ENCODE results near the gene TRAPPC2L.

TRAPPC2L gene

DNA sequence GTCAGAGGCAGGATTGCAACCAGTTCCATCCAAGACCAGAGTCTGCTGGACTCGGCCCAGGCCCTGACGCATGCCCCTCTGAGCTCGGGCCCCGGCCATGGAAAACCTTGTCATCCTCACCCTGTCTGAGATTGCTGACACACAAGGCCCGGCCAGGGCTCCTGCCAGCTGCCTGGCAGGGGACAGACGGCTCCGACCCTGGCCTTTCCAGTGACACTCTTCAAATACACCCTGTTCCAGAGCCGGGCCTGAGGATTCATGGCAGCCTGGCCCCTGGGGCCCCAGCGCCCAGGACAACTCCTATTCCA is 12.7 kb downstream of the TRAPPC2L start:
- TF ChIP-seq CEBPB (IDR thresholded peaks at IDR 0.05) (no peak), FOXM1 (IDR thresholded peaks at IDR 0.05; ENCODE audit: borderline replicate concordance, low read depth) (no peak), TEAD4 (IDR thresholded peaks at IDR 0.05) (no peak), EGR1 (IDR thresholded peaks at IDR 0.05) (no peak), RAD21 (IDR thresholded peaks at IDR 0.05; ENCODE audit: low read depth) (no peak), CREB1 (IDR thresholded peaks at IDR 0.05; ENCODE audit: low read depth) (no peak), TCF12 (IDR thresholded peaks at IDR 0.05; ENCODE audit: low read depth) (no peak), EP300 (IDR thresholded peaks at IDR 0.05; ENCODE audit: borderline replicate concordance) (no peak), ZBTB7A (IDR thresholded peaks at IDR 0.05; ENCODE audit: low read depth) (no peak), YY1 (IDR thresholded peaks at IDR 0.05; ENCODE audit: low read depth) (no peak), NFIC (IDR thresholded peaks at IDR 0.05) (no peak), TAF1 (IDR thresholded peaks at IDR 0.05; ENCODE audit: low read depth) (no peak)
- TF ChIP-seq, protein P1, sequence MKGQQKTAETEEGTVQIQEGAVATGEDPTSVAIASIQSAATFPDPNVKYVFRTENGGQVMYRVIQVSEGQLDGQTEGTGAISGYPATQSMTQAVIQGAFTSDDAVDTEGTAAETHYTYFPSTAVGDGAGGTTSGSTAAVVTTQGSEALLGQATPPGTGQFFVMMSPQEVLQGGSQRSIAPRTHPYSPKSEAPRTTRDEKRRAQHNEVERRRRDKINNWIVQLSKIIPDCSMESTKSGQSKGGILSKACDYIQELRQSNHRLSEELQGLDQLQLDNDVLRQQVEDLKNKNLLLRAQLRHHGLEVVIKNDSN (IDR thresholded peaks at IDR 0.05) = no peak
- TF ChIP-seq, protein P2, sequence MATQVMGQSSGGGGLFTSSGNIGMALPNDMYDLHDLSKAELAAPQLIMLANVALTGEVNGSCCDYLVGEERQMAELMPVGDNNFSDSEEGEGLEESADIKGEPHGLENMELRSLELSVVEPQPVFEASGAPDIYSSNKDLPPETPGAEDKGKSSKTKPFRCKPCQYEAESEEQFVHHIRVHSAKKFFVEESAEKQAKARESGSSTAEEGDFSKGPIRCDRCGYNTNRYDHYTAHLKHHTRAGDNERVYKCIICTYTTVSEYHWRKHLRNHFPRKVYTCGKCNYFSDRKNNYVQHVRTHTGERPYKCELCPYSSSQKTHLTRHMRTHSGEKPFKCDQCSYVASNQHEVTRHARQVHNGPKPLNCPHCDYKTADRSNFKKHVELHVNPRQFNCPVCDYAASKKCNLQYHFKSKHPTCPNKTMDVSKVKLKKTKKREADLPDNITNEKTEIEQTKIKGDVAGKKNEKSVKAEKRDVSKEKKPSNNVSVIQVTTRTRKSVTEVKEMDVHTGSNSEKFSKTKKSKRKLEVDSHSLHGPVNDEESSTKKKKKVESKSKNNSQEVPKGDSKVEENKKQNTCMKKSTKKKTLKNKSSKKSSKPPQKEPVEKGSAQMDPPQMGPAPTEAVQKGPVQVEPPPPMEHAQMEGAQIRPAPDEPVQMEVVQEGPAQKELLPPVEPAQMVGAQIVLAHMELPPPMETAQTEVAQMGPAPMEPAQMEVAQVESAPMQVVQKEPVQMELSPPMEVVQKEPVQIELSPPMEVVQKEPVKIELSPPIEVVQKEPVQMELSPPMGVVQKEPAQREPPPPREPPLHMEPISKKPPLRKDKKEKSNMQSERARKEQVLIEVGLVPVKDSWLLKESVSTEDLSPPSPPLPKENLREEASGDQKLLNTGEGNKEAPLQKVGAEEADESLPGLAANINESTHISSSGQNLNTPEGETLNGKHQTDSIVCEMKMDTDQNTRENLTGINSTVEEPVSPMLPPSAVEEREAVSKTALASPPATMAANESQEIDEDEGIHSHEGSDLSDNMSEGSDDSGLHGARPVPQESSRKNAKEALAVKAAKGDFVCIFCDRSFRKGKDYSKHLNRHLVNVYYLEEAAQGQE (IDR thresholded peaks at IDR 0.05; ENCODE audit: low read depth) = no peak
- TF ChIP-seq, protein P3, sequence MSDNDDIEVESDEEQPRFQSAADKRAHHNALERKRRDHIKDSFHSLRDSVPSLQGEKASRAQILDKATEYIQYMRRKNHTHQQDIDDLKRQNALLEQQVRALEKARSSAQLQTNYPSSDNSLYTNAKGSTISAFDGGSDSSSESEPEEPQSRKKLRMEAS (IDR thresholded peaks at IDR 0.05) = no peak

DNA sequence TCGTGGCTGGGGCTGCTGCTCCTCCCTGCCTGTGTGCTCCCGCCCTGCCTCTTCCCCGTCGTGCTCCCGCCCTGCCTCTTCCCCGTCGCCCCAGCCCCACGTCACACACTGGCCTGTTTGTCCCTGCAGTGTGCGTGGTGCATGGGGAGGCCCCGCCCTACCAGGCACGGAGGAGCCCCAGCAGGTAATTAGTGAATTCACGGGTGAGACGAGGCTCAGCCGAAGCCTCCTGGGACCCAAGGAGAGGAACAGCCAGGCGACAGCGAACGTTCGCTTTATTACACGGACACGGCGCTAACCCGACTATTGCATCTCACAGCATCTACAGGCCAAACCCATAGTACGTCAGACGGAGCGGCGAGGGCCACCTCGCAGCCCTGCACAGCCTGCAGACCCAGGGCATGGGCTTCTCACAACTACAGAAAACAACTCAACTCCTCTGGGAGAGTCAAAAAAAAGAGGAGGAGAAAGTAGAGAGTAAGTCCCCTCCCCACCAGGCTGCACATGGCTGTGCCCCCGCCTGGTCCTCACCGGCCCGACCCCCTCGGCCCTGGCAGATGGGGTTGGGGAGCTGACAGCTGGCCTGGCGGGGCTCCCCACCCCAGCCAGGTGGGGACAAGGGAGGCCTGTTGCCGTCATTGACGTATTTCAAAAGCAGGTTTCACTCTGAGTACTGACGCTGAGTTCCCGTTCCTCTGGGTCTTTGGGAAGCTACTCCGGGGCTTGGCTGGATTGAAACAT is 13.9 kb downstream of the TRAPPC2L start:
- no peak for TF ChIP-seq EGR1 (IDR thresholded peaks at IDR 0.05)
- TF ChIP-seq, protein P3 (IDR thresholded peaks at IDR 0.05) = no peak
- TF ChIP-seq RAD21 (IDR thresholded peaks at IDR 0.05; ENCODE audit: low read depth) = no peak
- TF ChIP-seq, protein P2 (IDR thresholded peaks at IDR 0.05; ENCODE audit: low read depth) = no peak
- TF ChIP-seq YY1 (IDR thresholded peaks at IDR 0.05; ENCODE audit: low read depth) = no peak
- no peak for TF ChIP-seq CEBPB (IDR thresholded peaks at IDR 0.05)
- TF ChIP-seq NFIC (IDR thresholded peaks at IDR 0.05) = no peak
- TF ChIP-seq FOXM1 (IDR thresholded peaks at IDR 0.05; ENCODE audit: borderline replicate concordance, low read depth) = no peak
- TF ChIP-seq, protein P1 (IDR thresholded peaks at IDR 0.05) = no peak

DNA sequence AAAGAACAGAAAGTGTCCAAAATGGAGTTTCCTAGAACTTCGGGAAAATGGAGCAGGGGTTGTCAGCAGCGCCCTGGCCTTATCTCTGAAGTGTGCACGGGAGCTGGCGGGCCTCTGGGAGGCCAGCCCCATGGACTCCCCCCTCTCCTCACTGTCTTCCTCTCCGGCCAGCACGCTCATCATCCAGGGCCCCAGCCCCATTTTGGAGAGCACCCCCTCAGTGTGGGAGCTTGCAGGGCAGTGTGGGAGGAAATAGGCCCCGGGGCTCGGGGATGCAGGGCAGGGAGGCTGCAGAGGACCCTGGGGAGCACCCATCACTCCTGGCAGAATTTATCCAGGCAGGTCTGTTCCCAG is 14.4 kb downstream of the TRAPPC2L start:
- TF ChIP-seq, protein P2 (IDR thresholded peaks at IDR 0.05; ENCODE audit: low read depth) = no peak
- TF ChIP-seq, protein P1 (IDR thresholded peaks at IDR 0.05) = no peak
- TF ChIP-seq FOXM1 (IDR thresholded peaks at IDR 0.05; ENCODE audit: borderline replicate concordance, low read depth) (no peak), TCF12 (IDR thresholded peaks at IDR 0.05; ENCODE audit: low read depth) (no peak), NFIC (IDR thresholded peaks at IDR 0.05) (no peak), ZBTB7A (IDR thresholded peaks at IDR 0.05; ENCODE audit: low read depth) (no peak), CEBPB (IDR thresholded peaks at IDR 0.05) (no peak), TAF1 (IDR thresholded peaks at IDR 0.05; ENCODE audit: low read depth) (no peak), EGR1 (IDR thresholded peaks at IDR 0.05) (no peak), RAD21 (IDR thresholded peaks at IDR 0.05; ENCODE audit: low read depth) (no peak)
- TF ChIP-seq, protein P3 (IDR thresholded peaks at IDR 0.05) = no peak
